PFSK-1 (cell line): ENCODE data around the gene TMEM242.

Experiments used
- FOXP2 ChIP-seq: optimal IDR thresholded peaks from 2 replicates; pipeline ENCODE3; 2011; ENCODE audit warnings: borderline replicate concordance, control low read depth, inconsistent platforms; ENCODE audit not compliant: insufficient read depth; ENCODE audit errors: extremely low read length, extremely low read depth
- POLR2AphosphoS5 ChIP-seq: IDR thresholded peaks from 2 replicates; pipeline ENCODE4 v1.6.1; 2012; ENCODE audit warnings: low read depth, mild to moderate bottlenecking, control low read depth, low read length, moderate library complexity
- SIN3A ChIP-seq: IDR thresholded peaks from 2 replicates; pipeline ENCODE4 v1.6.1; 2012; ENCODE audit warnings: mild to moderate bottlenecking, low read length, moderate library complexity, borderline replicate concordance; ENCODE audit not compliant: insufficient read depth
- TAF1 ChIP-seq: IDR thresholded peaks from 2 replicates; pipeline ENCODE4 v1.6.1; 2012; ENCODE audit warnings: low read length, control low read depth, borderline replicate concordance; ENCODE audit not compliant: insufficient read depth
- TF ChIP-seq, protein P1 (sequence below), 2 experiments: IDR thresholded peaks; 2 replicates each; pipeline versions ENCODE4 v1.6.1 to v1.8.0; 2011 to 2012; ENCODE audit warnings: low read depth in 2 of 2, low read length in 2 of 2, control low read depth in 1 of 2, inconsistent platforms in 1 of 2, mild to moderate bottlenecking in 1 of 2, moderate library complexity in 1 of 2; ENCODE audit not compliant: insufficient read depth in 1 of 2

Gene TMEM242

DNA sequence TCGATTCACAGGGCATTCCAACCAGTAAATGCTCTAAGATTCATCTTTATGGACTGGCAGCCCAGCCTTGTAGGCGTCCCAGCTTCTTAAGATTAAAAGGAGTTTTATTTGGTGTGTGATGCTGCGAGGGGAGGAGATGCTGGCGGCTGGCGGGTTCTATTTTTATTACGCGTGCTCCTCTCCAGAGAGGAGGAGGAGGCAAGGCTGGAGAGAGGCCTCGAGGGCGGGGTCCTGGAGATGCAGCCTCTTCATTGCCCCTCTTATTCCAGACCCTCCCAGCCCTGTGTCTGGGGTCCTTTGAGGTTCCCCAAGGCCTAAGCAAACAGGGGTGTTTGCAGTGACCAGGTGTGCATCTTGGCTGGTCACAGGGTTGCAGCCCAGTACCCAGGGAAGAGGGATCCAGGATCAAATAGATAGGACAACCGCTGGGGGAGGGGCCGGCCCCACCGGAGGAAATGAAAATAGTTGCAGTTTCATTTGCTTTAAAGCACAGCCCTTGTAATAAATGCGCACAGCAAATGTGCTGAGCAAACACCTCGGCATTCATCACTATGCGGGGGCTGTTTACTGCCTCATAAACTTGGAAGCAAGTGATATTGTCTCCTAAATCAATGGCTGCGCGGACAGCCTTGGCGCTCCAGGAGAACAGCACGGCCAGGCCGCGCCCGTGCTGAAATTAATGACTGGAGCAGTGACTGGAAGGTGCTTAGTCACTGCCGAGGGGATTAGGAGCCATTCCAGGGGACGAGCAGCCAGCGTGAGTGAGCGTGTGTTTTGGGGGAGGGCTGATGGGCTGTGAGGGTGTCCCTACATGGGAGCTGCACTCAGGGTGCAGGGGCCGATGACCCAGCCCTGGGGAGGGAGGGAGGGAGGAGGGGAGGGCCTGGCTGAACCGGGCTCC lies 83.0 kb downstream of the TMEM242 start:
- TF ChIP-seq, protein P1, sequence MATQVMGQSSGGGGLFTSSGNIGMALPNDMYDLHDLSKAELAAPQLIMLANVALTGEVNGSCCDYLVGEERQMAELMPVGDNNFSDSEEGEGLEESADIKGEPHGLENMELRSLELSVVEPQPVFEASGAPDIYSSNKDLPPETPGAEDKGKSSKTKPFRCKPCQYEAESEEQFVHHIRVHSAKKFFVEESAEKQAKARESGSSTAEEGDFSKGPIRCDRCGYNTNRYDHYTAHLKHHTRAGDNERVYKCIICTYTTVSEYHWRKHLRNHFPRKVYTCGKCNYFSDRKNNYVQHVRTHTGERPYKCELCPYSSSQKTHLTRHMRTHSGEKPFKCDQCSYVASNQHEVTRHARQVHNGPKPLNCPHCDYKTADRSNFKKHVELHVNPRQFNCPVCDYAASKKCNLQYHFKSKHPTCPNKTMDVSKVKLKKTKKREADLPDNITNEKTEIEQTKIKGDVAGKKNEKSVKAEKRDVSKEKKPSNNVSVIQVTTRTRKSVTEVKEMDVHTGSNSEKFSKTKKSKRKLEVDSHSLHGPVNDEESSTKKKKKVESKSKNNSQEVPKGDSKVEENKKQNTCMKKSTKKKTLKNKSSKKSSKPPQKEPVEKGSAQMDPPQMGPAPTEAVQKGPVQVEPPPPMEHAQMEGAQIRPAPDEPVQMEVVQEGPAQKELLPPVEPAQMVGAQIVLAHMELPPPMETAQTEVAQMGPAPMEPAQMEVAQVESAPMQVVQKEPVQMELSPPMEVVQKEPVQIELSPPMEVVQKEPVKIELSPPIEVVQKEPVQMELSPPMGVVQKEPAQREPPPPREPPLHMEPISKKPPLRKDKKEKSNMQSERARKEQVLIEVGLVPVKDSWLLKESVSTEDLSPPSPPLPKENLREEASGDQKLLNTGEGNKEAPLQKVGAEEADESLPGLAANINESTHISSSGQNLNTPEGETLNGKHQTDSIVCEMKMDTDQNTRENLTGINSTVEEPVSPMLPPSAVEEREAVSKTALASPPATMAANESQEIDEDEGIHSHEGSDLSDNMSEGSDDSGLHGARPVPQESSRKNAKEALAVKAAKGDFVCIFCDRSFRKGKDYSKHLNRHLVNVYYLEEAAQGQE (IDR thresholded peaks at IDR 0.05; ENCODE audit: insufficient read depth in 1 of 2, low read depth in 2 of 2, low read length in 2 of 2), result no peak
- no peak for TF ChIP-seq FOXP2
- no peak for TF ChIP-seq POLR2AphosphoS5
- TF ChIP-seq TAF1, result no peak
- no peak for TF ChIP-seq SIN3A

DNA sequence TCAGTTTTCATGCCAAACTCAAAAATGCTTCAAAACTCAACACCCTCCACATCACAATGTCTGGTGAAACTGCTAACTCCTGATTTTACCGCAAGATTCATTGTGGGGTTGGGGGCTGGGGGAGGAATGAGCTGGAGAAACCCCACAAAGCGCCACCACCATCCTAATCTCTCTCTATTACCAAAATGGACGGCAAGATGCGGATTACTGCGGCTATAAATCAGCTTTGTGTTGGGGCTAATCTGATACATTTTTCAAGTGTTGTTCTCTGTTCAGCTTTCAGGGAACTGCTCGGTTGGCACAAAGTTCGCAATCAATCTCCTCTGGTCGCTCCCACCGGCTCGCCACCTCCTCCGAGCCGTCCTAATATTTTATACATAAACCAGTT lies 83.7 kb downstream of the TMEM242 start:
- no peak for TF ChIP-seq SIN3A
- TF ChIP-seq, protein P1 (IDR thresholded peaks at IDR 0.05; ENCODE audit: insufficient read depth in 1 of 2, low read depth in 2 of 2, low read length in 2 of 2), result no peak
- no peak for TF ChIP-seq TAF1
- TF ChIP-seq POLR2AphosphoS5, result no peak
- TF ChIP-seq FOXP2, result no peak
